C4-2B (cell line): Measurements from ENCODE around the gene LOXL1.

Experiments
- H3K27ac ChIP-seq: fragments of 450-650 bp; 2 replicates; pipeline ENCODE4 v1.5.1; 2017
- ZFX ChIP-seq: fragments of 450-650 bp; IDR thresholded peaks from 2 replicates; pipeline ENCODE4 v1.6.1; 2017
- TF ChIP-seq, protein P1 (sequence below): fragments of 450-650 bp; conservative IDR thresholded peaks from 2 replicates; pipeline ENCODE4 v1.5.1; 2017; ENCODE audit warnings: mild to moderate bottlenecking

The LOXL1 gene

GRCh38 chr15:73939138-73939537 lies 12.9 kb downstream of the LOXL1 start:
- no peak overlapping the region for H3K27ac ChIP-seq
- TF ChIP-seq ZFX, result no peak
- TF ChIP-seq, protein P1, sequence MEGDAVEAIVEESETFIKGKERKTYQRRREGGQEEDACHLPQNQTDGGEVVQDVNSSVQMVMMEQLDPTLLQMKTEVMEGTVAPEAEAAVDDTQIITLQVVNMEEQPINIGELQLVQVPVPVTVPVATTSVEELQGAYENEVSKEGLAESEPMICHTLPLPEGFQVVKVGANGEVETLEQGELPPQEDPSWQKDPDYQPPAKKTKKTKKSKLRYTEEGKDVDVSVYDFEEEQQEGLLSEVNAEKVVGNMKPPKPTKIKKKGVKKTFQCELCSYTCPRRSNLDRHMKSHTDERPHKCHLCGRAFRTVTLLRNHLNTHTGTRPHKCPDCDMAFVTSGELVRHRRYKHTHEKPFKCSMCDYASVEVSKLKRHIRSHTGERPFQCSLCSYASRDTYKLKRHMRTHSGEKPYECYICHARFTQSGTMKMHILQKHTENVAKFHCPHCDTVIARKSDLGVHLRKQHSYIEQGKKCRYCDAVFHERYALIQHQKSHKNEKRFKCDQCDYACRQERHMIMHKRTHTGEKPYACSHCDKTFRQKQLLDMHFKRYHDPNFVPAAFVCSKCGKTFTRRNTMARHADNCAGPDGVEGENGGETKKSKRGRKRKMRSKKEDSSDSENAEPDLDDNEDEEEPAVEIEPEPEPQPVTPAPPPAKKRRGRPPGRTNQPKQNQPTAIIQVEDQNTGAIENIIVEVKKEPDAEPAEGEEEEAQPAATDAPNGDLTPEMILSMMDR, result no peak

GRCh38 chr15:73940061-73940981 lies 14.1 kb downstream of the LOXL1 start:
- no peak for TF ChIP-seq ZFX
- TF ChIP-seq, protein P1, result no peak
- H3K27ac ChIP-seq, result no peak overlapping the region

- TF ChIP-seq ZFX, result no peak
- TF ChIP-seq, protein P1, result no peak
- no peak overlapping the region for H3K27ac ChIP-seq
These were observed 14.8 kb downstream of the LOXL1 start for GRCh38 chr15:73941044-73941443.

DNA sequence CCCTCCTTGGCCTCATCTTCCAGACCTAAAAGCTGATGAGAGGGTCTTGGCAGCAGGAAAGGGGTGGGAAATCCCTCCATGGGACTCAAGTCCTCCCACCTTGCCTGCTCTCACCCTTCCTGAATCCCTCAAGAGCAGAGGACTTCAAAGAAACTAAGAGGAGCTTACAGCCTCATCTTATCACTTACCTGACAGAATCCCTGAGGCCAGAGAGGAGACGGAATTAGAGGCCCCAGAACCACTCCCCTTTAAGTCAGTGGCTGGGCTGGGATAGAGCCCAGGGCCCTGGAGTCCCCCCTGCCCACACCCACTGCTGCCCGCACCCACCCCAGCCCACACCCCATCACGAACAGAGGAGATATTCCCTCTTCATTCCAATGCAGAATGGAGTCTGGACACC lies 15.2 kb downstream of the LOXL1 start:
- H3K27ac ChIP-seq, result no peak overlapping the region

DNA sequence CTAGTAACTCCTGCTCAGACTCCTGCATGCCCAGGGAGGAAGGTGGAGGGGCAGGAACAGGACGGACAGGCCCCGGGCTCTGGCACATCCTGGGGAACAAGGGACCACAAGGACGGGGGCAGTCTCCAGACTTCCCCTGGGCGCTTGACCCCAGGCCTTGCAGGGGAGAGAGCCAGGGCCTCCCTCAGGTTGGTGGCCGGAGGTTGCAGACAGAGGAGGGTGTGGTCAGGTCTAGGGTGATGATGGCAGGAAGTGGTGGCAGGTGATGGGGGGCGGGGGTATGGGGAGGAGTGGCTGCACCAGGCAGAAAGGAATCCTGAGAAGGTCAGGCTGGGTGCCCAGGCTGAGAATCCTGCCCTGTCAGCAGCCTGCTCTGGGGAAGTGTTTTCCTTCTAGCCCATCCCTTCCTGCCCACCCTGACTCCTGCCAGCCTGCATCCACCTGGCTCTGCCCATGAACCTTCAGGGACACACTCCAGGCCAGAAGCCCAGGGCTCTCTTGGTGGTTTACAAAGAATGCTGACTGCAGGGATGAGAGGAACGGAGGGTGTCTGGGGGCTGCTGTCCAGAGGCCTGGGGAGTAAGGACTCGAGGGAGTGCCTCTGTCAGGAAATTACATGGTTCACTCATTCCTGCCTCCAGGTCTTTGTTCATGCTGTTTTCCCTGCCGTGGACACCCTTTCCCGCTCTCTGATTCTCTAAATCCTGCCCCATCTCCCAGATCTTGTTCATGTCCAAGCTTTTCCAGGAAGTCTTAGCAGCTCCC lies 15.8 kb downstream of the LOXL1 start:
- TF ChIP-seq, protein P1, result no peak
- no peak for TF ChIP-seq ZFX
- H3K27ac ChIP-seq, result no peak overlapping the region

More for the DNA sequence above, 15.2 kb downstream of the LOXL1 start:
- TF ChIP-seq ZFX, result no peak
- TF ChIP-seq, protein P1, result no peak

GRCh38 chr15:73942751-73943270 lies 16.5 kb downstream of the LOXL1 start:
- TF ChIP-seq, protein P1, result no peak
- no peak for TF ChIP-seq ZFX
- no peak overlapping the region for H3K27ac ChIP-seq
